Erythroblast (primary cell): ENCODE data around the gene UBLCP1.

Experiments
- GATA1 ChIP-seq: IDR thresholded peaks from 2 replicates; pipeline ENCODE4 v1.6.1; 2011; ENCODE audit warnings: low read depth, mild to moderate bottlenecking, control low read depth, low read length, moderate library complexity
- POLR2A ChIP-seq: IDR thresholded peaks from 2 replicates; pipeline ENCODE4 v1.6.1; 2011; ENCODE audit warnings: mild to moderate bottlenecking, low read length

DNA sequence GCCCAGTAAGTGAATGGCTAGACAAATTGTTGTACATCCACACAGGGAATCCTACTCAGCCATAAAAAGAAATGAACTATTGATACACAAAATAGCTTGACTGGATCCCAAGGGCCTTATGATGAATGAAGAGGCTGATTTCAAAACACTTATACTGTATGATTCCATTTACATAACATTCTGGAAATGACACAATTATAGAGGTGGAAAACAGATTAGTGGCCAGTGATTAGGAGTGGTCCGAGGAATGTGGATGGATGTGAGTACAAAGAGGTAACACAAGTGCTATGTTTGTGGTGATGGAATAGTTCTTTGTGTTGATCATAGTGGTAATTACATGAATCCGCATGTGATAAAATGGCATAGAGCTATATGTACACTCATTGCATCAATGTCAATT is 4.7 kb upstream of the UBLCP1 start:
- TF ChIP-seq POLR2A: no peak
- no peak for TF ChIP-seq GATA1
